Measurements from ENCODE around the gene NPFF.

Gene NPFF

GRCh38 chr12:53480491-53481442 lies 26.5 kb downstream of the NPFF start:
- TF ChIP-seq CTCF (IDR thresholded peaks at IDR 0.05; ENCODE audit: control extremely low read depth, extremely low read depth, low read depth, missing control alignments) = no peak
- CTCF ChIA-PET = interaction anchor here (0.8 to 3.0 kb wide), 9 partner anchors 8 to 135 kb away, joined by 3 to 20 read pairs (median 5); no protein-coding TSS in a partner anchor
- POLR2A ChIA-PET = interaction anchor here (2.7 kb wide), 1 partner anchor 10 kb away, joined by 12 read pairs; no protein-coding TSS in a partner anchor
- no peak for DNase-seq (ENCODE audit: extremely low spot score)

GRCh38 chr12:53479331-53479730 lies 28.0 kb downstream of the NPFF start:
- no peak for DNase-seq (ENCODE audit: extremely low spot score)
- ChIA-PET POLR2A (interaction anchor here (0.6 to 1.7 kb wide), 3 partner anchors 9 to 277 kb away, joined by 3 to 8 read pairs (median 4); no protein-coding TSS in a partner anchor), CTCF (interaction anchor here (1.0 to 3.8 kb wide), 6 partner anchors 10 to 158 kb away, joined by 3 to 18 read pairs (median 5); partner anchors contain the start of gene AAAS)
- no peak for TF ChIP-seq CTCF (IDR thresholded peaks at IDR 0.05; ENCODE audit: control extremely low read depth, extremely low read depth, low read depth, missing control alignments)

- ChIA-PET CTCF (interaction anchor here (0.8 to 3.8 kb wide), 6 partner anchors 10 to 158 kb away, joined by 3 to 18 read pairs (median 5); partner anchors contain the start of gene AAAS), POLR2A (interaction anchor here (0.6 to 1.7 kb wide), 4 partner anchors 10 to 276 kb away, joined by 3 to 8 read pairs (median 4); no protein-coding TSS in a partner anchor)
- no peak for DNase-seq (ENCODE audit: extremely low spot score)
- no peak for TF ChIP-seq CTCF (IDR thresholded peaks at IDR 0.05; ENCODE audit: control extremely low read depth, extremely low read depth, low read depth, missing control alignments)
Measured at GRCh38 chr12:53478865-53479264, 28.4 kb downstream of the NPFF start.

DNA sequence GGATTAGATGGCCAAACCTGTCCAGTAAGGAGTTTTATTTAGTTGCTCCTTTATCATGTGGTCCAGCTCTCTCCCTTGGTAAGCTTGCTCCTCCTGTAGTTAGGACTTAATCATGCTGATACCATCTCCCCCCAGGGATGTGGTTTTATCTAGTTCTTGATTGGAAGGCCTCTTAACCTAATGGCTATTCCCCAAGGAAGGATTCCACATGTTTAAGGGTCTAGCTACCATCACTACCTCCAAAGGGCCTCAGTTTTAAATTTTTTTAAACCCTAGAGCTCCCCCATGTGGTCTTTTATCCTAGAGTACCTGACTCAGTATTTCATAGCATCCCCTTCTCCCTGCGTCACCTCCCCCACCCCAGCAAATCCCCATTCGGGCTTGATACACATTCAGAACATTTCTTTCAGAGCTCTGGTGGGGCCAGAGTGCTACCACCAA lies 30.5 kb downstream of the NPFF start:
- no peak for DNase-seq (ENCODE audit: extremely low spot score)
- ChIA-PET CTCF (interaction anchor here (0.6 to 3.9 kb wide), 18 partner anchors 9 to 155 kb away, joined by 3 to 22 read pairs (median 7); partner anchors contain the start of gene AAAS), POLR2A (interaction anchor here (0.5 to 1.7 kb wide), 5 partner anchors 9 to 577 kb away, joined by 3 to 9 read pairs (median 3); partner anchors contain the start of gene HOXC4)
- TF ChIP-seq CTCF (IDR thresholded peaks at IDR 0.05; ENCODE audit: control extremely low read depth, extremely low read depth, low read depth, missing control alignments) = no peak

DNA sequence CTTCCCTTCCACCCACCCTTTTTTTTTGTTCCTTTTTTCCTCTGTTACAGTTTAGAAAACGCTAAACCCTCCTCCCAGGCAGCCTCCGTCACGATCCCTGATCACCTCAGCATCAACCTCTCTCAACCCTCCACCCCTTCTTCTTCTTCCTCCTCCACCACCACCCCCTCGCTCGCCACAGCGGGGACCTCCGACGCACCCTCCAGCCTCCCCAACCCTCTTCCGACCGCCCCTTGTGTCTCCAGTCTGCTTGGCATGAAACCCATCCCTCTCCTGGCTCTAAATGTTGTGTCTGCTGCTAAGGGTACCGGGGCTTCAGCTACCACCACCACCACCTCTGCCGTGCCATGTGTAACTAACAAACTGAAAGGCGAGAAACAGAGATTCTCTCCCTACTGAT lies 32.5 kb downstream of the NPFF start:
- DNase-seq (ENCODE audit: extremely low spot score) = no peak
- CTCF ChIA-PET = interaction anchor here (1.0 to 4.3 kb wide), 14 partner anchors 8 to 154 kb away, joined by 3 to 22 read pairs (median 4); partner anchors contain the start of gene AAAS
- TF ChIP-seq CTCF (IDR thresholded peaks at IDR 0.05; ENCODE audit: control extremely low read depth, extremely low read depth, low read depth, missing control alignments) = no peak
- POLR2A ChIA-PET = interaction anchor here (0.5 to 1.6 kb wide), 5 partner anchors 16 to 26 kb away, joined by 3 to 12 read pairs (median 5); partner anchors contain the start of gene TARBP2

DNA sequence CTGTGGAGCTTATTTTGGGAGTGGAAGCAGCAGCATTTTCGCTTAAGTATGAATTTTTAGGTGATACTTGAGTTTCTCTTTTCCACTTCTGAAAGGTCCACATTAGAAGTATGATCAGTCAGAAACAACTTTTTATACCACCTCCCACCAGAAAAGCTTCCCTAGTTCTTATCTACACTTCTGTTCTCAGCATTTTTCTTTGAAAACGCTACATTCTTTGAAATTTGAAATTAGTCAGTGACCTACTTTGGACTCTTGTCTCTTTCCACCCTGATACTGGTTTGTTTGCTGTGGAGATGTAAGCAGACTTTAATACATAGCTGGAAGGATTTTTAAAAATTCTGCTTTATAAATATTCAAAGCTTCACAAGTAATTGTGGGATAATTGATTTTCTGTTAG lies 33.2 kb downstream of the NPFF start:
- POLR2A ChIA-PET = interaction anchor here (1.3 to 1.6 kb wide), 3 partner anchors 10 to 27 kb away, joined by 3 to 8 read pairs (median 3); partner anchors contain the start of gene TARBP2
- TF ChIP-seq CTCF (IDR thresholded peaks at IDR 0.05; ENCODE audit: control extremely low read depth, extremely low read depth, low read depth, missing control alignments) = no peak
- CTCF ChIA-PET = interaction anchor here (0.6 to 4.3 kb wide), 9 partner anchors 8 to 261 kb away, joined by 3 to 22 read pairs (median 4); partner anchors contain the start of gene TARBP2
- DNase-seq (ENCODE audit: extremely low spot score) = no peak
